MM.1S (cell line): ENCODE results near the gene ACSL5.

Source experiments
- DNase-seq: peaks from one replicate; pipeline ENCODE4 v3.0.0-alpha.2; 2015
- H2AFZ ChIP-seq: fragments of 300-600 bp; sonication (generic); 2 replicates; pipeline ENCODE4 v1.6.0; 2016; ENCODE audit warnings: antibody characterized with exemption, low read length
- H3F3A ChIP-seq: fragments of 300-600 bp; sonication (generic); 2 replicates; pipeline ENCODE4 v1.6.1; 2016; ENCODE audit warnings: mild to moderate bottlenecking, antibody characterized with exemption, low read length, moderate library complexity, mixed read lengths; ENCODE audit not compliant: insufficient read depth
- H3K27ac ChIP-seq: fragments of 300-600 bp; sonication (generic); 2 replicates; pipeline ENCODE4 v1.5.1; 2016; ENCODE audit warnings: mild to moderate bottlenecking, low read length
- H3K27me3 ChIP-seq: fragments of 300-600 bp; sonication (generic); replicated peaks from 2 replicates; pipeline ENCODE4 v1.6.0; 2016; ENCODE audit warnings: low read length; ENCODE audit not compliant: insufficient read depth
- H3K36me3 ChIP-seq: fragments of 300-600 bp; sonication (generic); replicated peaks from 2 replicates; pipeline ENCODE4 v1.6.1; 2016; ENCODE audit warnings: mild to moderate bottlenecking, low read length, mixed read lengths; ENCODE audit not compliant: insufficient read depth
- H3K4me1 ChIP-seq: fragments of 300-600 bp; sonication (generic); 2 replicates; pipeline ENCODE4 v1.6.1; 2016; ENCODE audit warnings: low read length, mixed read lengths
- H3K4me2 ChIP-seq: fragments of 300-600 bp; sonication (generic); 2 replicates; pipeline ENCODE4 v1.6.0; 2016; ENCODE audit warnings: low read depth, low read length
- H3K4me3 ChIP-seq: fragments of 300-600 bp; sonication (generic); 2 replicates; pipeline ENCODE4 v1.5.1; 2016; ENCODE audit warnings: low read length, mixed read lengths
- H3K79me2 ChIP-seq: fragments of 300-600 bp; sonication (generic); 2 replicates; pipeline ENCODE4 v1.6.1; 2016; ENCODE audit warnings: mixed run types, low read length, mixed read lengths
- H3K9ac ChIP-seq: fragments of 300-600 bp; sonication (generic); 2 replicates; pipeline ENCODE4 v1.6.1; 2016; ENCODE audit warnings: low read length, mixed read lengths
- H3K9me2 ChIP-seq: fragments of 300-600 bp; sonication (generic); replicated peaks from 2 replicates; pipeline ENCODE4 v1.6.1; 2016; ENCODE audit warnings: mild to moderate bottlenecking, low read length, mixed read lengths; ENCODE audit not compliant: insufficient read depth
- H3K9me3 ChIP-seq: fragments of 300-600 bp; sonication (generic); replicated peaks from 2 replicates; pipeline ENCODE4 v1.6.1; 2016; ENCODE audit warnings: mild to moderate bottlenecking, low read length, mixed read lengths; ENCODE audit not compliant: insufficient read depth
- H4K20me1 ChIP-seq: fragments of 300-600 bp; sonication (generic); 2 replicates; pipeline ENCODE4 v1.6.1; 2016; ENCODE audit warnings: mild to moderate bottlenecking, low read length, moderate library complexity, mixed read lengths; ENCODE audit not compliant: insufficient read depth
- CTCF ChIP-seq: fragments of 300-600 bp; sonication (generic); IDR thresholded peaks from 2 replicates; pipeline ENCODE4 v1.5.1; 2016; ENCODE audit warnings: antibody characterized with exemption, low read length, mixed read lengths
- EZH2 ChIP-seq: fragments of 300-600 bp; sonication (generic); optimal IDR thresholded peaks from 2 replicates; pipeline ENCODE3; 2017; ENCODE audit warnings: low read depth, mild to moderate bottlenecking, antibody characterized with exemption, low read length, mixed read lengths
- EZH2phosphoT487 ChIP-seq: fragments of 300-600 bp; sonication (generic); IDR thresholded peaks from 2 replicates; pipeline ENCODE4 v1.6.1; 2018; ENCODE audit warnings: antibody characterized with exemption, low read length

The ACSL5 gene

GRCh38 chr10:112359606-112360307 lies 14.2 kb upstream of the ACSL5 start:
- no peaks in the 10 kb centered on the region for H3K9me2 ChIP-seq
- no peaks in the 10 kb centered on the region for H3K79me2 ChIP-seq
- H3K9ac ChIP-seq, result no peak overlapping the region
- H3K4me2 ChIP-seq, result no peak overlapping the region
- H3K27ac ChIP-seq, result no peak overlapping the region
- no peak overlapping the region for H3K4me3 ChIP-seq
- no peak overlapping the region for H2AFZ ChIP-seq
- H3F3A ChIP-seq, result no peaks in the 10 kb centered on the region
- TF ChIP-seq CTCF, result no peak
- TF ChIP-seq EZH2, result no peak
- TF ChIP-seq EZH2phosphoT487, result no peak
- no peaks in the 10 kb centered on the region for H4K20me1 ChIP-seq
- no peak for DNase-seq
- H3K36me3 ChIP-seq, result no peaks in the 10 kb centered on the region
- no peaks in the 10 kb centered on the region for H3K4me1 ChIP-seq
- H3K9me3 ChIP-seq, result no peaks in the 10 kb centered on the region
- H3K27me3 ChIP-seq, result no peaks in the 10 kb centered on the region

GRCh38 chr10:112360308-112361270 lies 13.3 kb upstream of the ACSL5 start:
- H3K27ac ChIP-seq, result no peak overlapping the region
- no peak for DNase-seq
- no peak overlapping the region for H3K9ac ChIP-seq

More at GRCh38 chr10:112360308-112361270, 13.3 kb upstream of the ACSL5 start:
- no peaks in the 10 kb centered on the region for H3K79me2 ChIP-seq
- H3K4me3 ChIP-seq, result no peak overlapping the region
- no peak for TF ChIP-seq EZH2
- no peak for TF ChIP-seq CTCF
- no peak for TF ChIP-seq EZH2phosphoT487
- no peak overlapping the region for H2AFZ ChIP-seq
- no peaks in the 10 kb centered on the region for H3K36me3 ChIP-seq
- no peak overlapping the region for H3K4me2 ChIP-seq
- no peaks in the 10 kb centered on the region for H3K9me3 ChIP-seq
- no peaks in the 10 kb centered on the region for H3K27me3 ChIP-seq
- no peaks in the 10 kb centered on the region for H3F3A ChIP-seq
- H3K9me2 ChIP-seq, result no peaks in the 10 kb centered on the region
- no peaks in the 10 kb centered on the region for H3K4me1 ChIP-seq
- H4K20me1 ChIP-seq, result no peaks in the 10 kb centered on the region
